GM12875 (cell line): ENCODE results near the gene AATF.

Source experiments
- H3K4me3 ChIP-seq: one replicate; pipeline ENCODE4 v1.5.1; 2011; ENCODE audit warnings: low read depth, low read length, control low read depth
- TF ChIP-seq, protein P1 (sequence below): IDR thresholded peaks from 2 replicates; pipeline ENCODE4 v1.5.1; 2011; ENCODE audit warnings: low read depth, mild to moderate bottlenecking, control low read depth, inconsistent platforms, low read length, moderate library complexity, borderline replicate concordance; ENCODE audit not compliant: insufficient read depth

AATF gene

GRCh38 chr17:36944553-36944952 is 4.2 kb upstream of the AATF start:
- no peak overlapping the region for H3K4me3 ChIP-seq
- TF ChIP-seq, protein P1, sequence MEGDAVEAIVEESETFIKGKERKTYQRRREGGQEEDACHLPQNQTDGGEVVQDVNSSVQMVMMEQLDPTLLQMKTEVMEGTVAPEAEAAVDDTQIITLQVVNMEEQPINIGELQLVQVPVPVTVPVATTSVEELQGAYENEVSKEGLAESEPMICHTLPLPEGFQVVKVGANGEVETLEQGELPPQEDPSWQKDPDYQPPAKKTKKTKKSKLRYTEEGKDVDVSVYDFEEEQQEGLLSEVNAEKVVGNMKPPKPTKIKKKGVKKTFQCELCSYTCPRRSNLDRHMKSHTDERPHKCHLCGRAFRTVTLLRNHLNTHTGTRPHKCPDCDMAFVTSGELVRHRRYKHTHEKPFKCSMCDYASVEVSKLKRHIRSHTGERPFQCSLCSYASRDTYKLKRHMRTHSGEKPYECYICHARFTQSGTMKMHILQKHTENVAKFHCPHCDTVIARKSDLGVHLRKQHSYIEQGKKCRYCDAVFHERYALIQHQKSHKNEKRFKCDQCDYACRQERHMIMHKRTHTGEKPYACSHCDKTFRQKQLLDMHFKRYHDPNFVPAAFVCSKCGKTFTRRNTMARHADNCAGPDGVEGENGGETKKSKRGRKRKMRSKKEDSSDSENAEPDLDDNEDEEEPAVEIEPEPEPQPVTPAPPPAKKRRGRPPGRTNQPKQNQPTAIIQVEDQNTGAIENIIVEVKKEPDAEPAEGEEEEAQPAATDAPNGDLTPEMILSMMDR: no peak

DNA sequence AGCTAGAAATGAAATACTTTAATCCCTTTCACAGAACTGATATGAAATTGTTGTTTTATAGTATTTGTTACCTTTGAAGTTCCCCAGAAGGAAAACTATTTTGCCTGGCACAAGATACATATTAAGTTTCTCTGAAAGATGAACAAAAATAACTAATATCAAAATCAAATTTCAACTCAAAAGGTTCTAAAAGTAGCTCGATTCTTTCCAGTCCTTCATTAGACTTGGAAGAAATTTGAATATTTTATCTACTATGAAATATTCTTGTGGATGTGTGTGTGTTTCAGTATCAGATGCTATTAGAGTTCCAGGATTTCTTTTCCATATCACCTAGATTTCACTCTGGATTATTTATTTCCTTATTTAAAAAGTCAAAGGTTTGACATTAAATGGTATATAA is 3.6 kb upstream of the AATF start:
- H3K4me3 ChIP-seq: no peak overlapping the region
- TF ChIP-seq, protein P1: no peak

- no peak overlapping the region for H3K4me3 ChIP-seq
- TF ChIP-seq, protein P1: no peak
These were observed 2.6 kb upstream of the AATF start for GRCh38 chr17:36945959-36946725.

DNA sequence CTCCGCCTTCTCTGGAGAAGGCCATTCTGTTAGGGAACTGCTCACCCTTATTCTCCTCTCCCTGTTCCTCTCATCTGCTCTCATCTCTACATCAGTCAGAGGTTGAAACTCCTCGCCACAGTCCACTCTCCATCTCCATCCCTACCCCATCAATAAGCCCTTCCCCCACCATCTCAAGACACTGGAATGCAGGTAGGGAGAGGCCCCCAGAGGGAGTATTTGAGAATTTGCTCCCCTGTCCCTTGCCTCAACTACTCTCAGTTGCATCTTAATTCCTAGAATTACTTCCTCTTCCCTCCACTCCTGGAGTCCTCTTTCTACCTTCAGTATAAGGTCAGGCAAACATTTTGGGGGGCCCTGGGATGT is 2.0 kb upstream of the AATF start:
- H3K4me3 ChIP-seq: no peak overlapping the region
- TF ChIP-seq, protein P1: no peak

DNA sequence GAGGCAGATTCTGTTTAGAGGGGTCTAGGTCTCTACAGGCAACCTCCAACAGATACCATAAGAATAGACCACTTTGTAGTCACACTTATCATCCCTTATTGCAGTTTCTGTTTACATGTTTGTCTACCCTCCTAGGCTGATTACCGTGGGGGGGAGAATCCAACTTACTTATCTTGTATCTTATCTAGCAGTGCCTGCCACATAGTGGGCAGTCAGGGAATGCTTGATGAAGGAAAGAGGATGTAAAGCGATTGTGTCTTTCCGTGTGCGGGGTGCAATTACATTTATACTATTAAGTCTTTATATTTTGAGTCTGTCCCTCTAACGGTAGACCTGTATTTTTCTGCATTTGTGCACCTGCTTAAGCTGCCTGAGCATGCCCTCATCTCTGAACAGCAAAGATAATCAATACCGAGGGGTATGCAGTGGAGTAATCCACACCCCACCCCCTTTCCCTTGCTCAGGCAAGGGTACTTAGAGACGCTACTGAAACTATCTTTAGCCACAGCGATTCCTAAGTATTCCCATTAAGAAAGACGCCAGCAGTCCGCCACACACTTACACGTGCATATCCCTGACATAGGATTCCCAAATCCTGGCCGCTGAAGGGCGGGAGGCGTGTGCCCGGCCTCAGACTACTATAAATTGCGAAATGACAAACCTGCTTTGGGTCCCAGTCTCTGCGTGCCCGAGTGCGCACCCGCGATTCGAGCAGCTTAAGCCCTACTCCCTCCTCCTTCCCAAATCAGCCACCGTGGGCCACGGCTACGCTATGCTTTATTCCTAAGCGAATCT is 635 bp upstream of the AATF start:
- peak overlapping the region; percentile 96 for H3K4me3 ChIP-seq
- TF ChIP-seq, protein P1: no peak

GRCh38 chr17:36949461-36949927 is 740 bp downstream of the AATF start:
- H3K4me3 ChIP-seq: peak overlapping the region; percentile 96
- TF ChIP-seq, protein P1: no peak
